Endothelial cell of umbilical vein (primary cell): ENCODE measurements around the gene DAB1. TPM values are rescaled to one million over a fixed set of nuclear protein-coding genes. Genes with fewer than 3 reads are reported as not detected.

Source experiments
- BruUV-seq: library from RNA; stranded (reverse); fragments of 400-500 nt; replicated peaks from 2 replicates; lab custom pipeline; 2021; lab: Mats Ljungman, UMichigan
- CTCF ChIA-PET: fragments of 300-600, 350-600 bp; sonication (Branson Sonifier 250); formaldehyde crosslinking; loops from one replicate; lab custom pipeline; 2021; ENCODE audit warnings: antibody characterized with exemption, inconsistent platforms; lab: Charles Lee
- POLR2A ChIA-PET: fragments of 300-600, 350-600 bp; sonication (Branson Sonifier 250); formaldehyde crosslinking; loops from one replicate; lab custom pipeline; 2021; ENCODE audit warnings: antibody characterized with exemption, inconsistent platforms; lab: Charles Lee
- DNase-seq: peaks from one replicate; pipeline ENCODE4 v3.0.0-alpha.2; 2011; ENCODE audit warnings: low read depth, low spot score
- FAIRE-seq: peaks from 2 replicates; lab custom pipeline; 2011; peaks lifted over from hg19 to GRCh38; lab: Jason Lieb, UNC
- H2AFZ ChIP-seq: 2 replicates; pipeline ENCODE4 v1.6.0; 2012; ENCODE audit warnings: low read depth, low read length, control low read depth, inconsistent platforms
- H3K27ac ChIP-seq: 2 replicates; pipeline ENCODE4 v1.5.1; 2011; ENCODE audit warnings: low read depth, mild to moderate bottlenecking, control low read depth, low read length, moderate library complexity; ENCODE audit not compliant: insufficient read depth
- H3K27me3 ChIP-seq, 2 experiments: 2 replicates each; pipeline versions ENCODE4 v1.6.0 to v1.6.1; 2011; ENCODE audit warnings: low read length in 2 of 2, mixed read lengths in 1 of 2; ENCODE audit not compliant: control insufficient read depth in 2 of 2, insufficient read depth in 2 of 2
- H3K36me3 ChIP-seq, 2 experiments: 2 replicates in 1 of 2; 3 replicates in 1 of 2; pipeline ENCODE4 v1.5.1; 2011; ENCODE audit warnings: low read length in 2 of 2, mild to moderate bottlenecking in 1 of 2, moderate library complexity in 1 of 2; ENCODE audit not compliant: control insufficient read depth in 2 of 2, insufficient read depth in 2 of 2; ENCODE audit errors: extremely low read depth in 1 of 2
- H3K4me1 ChIP-seq: 3 replicates; pipeline ENCODE4 v1.5.1; 2011; ENCODE audit warnings: mild to moderate bottlenecking, low read length; ENCODE audit not compliant: control insufficient read depth, insufficient read depth; ENCODE audit errors: extremely low read depth
- H3K4me2 ChIP-seq: 2 replicates; pipeline ENCODE4 v1.6.1; 2011; ENCODE audit warnings: low read length, control low read depth, mixed read lengths; ENCODE audit not compliant: insufficient read depth
- H3K4me3 ChIP-seq, 3 experiments: fragments of 200-600 bp in 1 of 3; sonication (generic), shearing (Covaris generic) in 1 of 3; replicated peaks in 1 of 3; 2 replicates each; pipeline ENCODE4 v1.5.1; 2011 to 2016; ENCODE audit warnings: control low read depth in 3 of 3, low read length in 3 of 3, mild to moderate bottlenecking in 2 of 3, inconsistent platforms in 1 of 3, low read depth in 1 of 3, moderate library complexity in 1 of 3; ENCODE audit not compliant: insufficient read depth in 1 of 3
- H3K79me2 ChIP-seq: 2 replicates; pipeline ENCODE4 v1.6.0; 2012; ENCODE audit warnings: low read length, inconsistent platforms; ENCODE audit not compliant: control insufficient read depth, insufficient read depth
- H3K9ac ChIP-seq: replicated peaks from 2 replicates; pipeline ENCODE3; 2011; ENCODE audit warnings: low read length, control low read depth; ENCODE audit not compliant: insufficient read depth; ENCODE audit errors: extremely low read depth
- H3K9me1 ChIP-seq: replicated peaks from 3 replicates; pipeline ENCODE4 v1.6.0; 2011; ENCODE audit warnings: mild to moderate bottlenecking, low read length; ENCODE audit not compliant: control insufficient read depth, insufficient read depth; ENCODE audit errors: extremely low read depth
- H3K9me3 ChIP-seq: replicated peaks from 2 replicates; pipeline ENCODE4 v1.5.1; 2012; ENCODE audit warnings: low read length, inconsistent platforms; ENCODE audit not compliant: control insufficient read depth, insufficient read depth
- H4K20me1 ChIP-seq: replicated peaks from 2 replicates; pipeline ENCODE3; 2011; ENCODE audit warnings: mild to moderate bottlenecking, low read length; ENCODE audit not compliant: control insufficient read depth, insufficient read depth; ENCODE audit errors: extremely low read depth
- CTCF ChIP-seq, 2 donors: IDR thresholded peaks; 1 replicate in 1 of 2; 2 replicates in 1 of 2; pipeline ENCODE4 v1.5.1; 2011; ENCODE audit warnings: low read length in 2 of 2, mild to moderate bottlenecking in 2 of 2, moderate library complexity in 2 of 2, control low read depth in 1 of 2, inconsistent platforms in 1 of 2, low read depth in 1 of 2; ENCODE audit not compliant: insufficient read depth in 1 of 2; ENCODE audit errors: extremely low read depth in 1 of 2
- EZH2 ChIP-seq: IDR thresholded peaks from 2 replicates; pipeline ENCODE4 v1.6.1; 2012; ENCODE audit warnings: borderline replicate concordance, low read depth, mild to moderate bottlenecking, moderate library complexity, low read length, inconsistent platforms; ENCODE audit not compliant: severe bottlenecking
- FOS ChIP-seq: IDR thresholded peaks from 2 replicates; pipeline ENCODE4 v1.6.1; 2011; ENCODE audit warnings: mild to moderate bottlenecking, low read length, moderate library complexity, borderline replicate concordance; ENCODE audit not compliant: insufficient read depth
- GATA2 ChIP-seq: IDR thresholded peaks from 2 replicates; pipeline ENCODE4 v1.7.0; 2011; ENCODE audit warnings: low read depth, mild to moderate bottlenecking, moderate library complexity, mixed read lengths, low read length; ENCODE audit not compliant: insufficient read length, insufficient read depth
- JUN ChIP-seq: IDR thresholded peaks from 2 replicates; pipeline ENCODE4 v1.6.1; 2011; ENCODE audit warnings: borderline replicate concordance, low read depth; ENCODE audit not compliant: insufficient read length, insufficient read depth
- MAX ChIP-seq: IDR thresholded peaks from 2 replicates; pipeline ENCODE4 v1.6.1; 2011; ENCODE audit not compliant: insufficient read depth, insufficient read length
- POLR2AphosphoS5 ChIP-seq: IDR thresholded peaks from 2 replicates; pipeline ENCODE4 v1.6.1; 2012; ENCODE audit warnings: low read depth, mild to moderate bottlenecking, control low read depth, low read length, moderate library complexity; ENCODE audit not compliant: insufficient read depth
- dilution Hi-C: fragments of 300-500 bp; cut with MboI; formaldehyde crosslinking; loops from one replicate; pipeline ENCODE4 v1.15.0; 2019; ENCODE audit warnings: low sequenced_read_pairs; ENCODE audit not compliant: extremely low pct_ligation_motif_present
- intact Hi-C: fragments of 100-400 bp; cut with micrococcal nuclease; formaldehyde crosslinking; loops from one replicate; pipeline ENCODE4 v1.10.0; 2022
- polyA plus RNA-seq, 4 experiments: library from polyadenylated mRNA; depleted of rRNA in 3 of 4; stranded (reverse) in 3 of 4; unstranded in 1 of 4; fragments of >200 nt; gene quantifications; 2 replicates each; pipeline versions ENCODE4 v1.2.1 to v1.2.3, GENCODE V29; 2011 to 2012; ENCODE audit warnings: missing spikeins in 1 of 4
- total RNA-seq: library from RNA; stranded (reverse); gene quantifications from 2 replicates; pipeline ENCODE4 v1.2.3, GENCODE V29; 2021

Gene DAB1
- total and polyA plus RNA-seq, 2 donors (not counting 3 experiments of a cell fraction or from before 2014, with no cell fraction given) = not detected

GRCh38 chr1:56967900-56968832 lies 455.7 kb downstream of the DAB1 start:
- no peak overlapping the region for H3K9ac ChIP-seq
- no peak for TF ChIP-seq POLR2AphosphoS5
- no peak for TF ChIP-seq FOS
- no peak for TF ChIP-seq GATA2
- no peak for TF ChIP-seq EZH2
- no peak for TF ChIP-seq JUN
- TF ChIP-seq CTCF (IDR thresholded peaks at IDR 0.05; ENCODE audit: extremely low read depth in 1 of 2, insufficient read depth in 1 of 2, low read depth in 1 of 2, low read length in 2 of 2) = peak; percentile 37 to 56
- TF ChIP-seq MAX = no peak
- no peak for FAIRE-seq
- dilution Hi-C loops (no loop called here), intact Hi-C loops (loop anchor here (1.0 to 5.0 kb wide), 2 partner anchors 136 to 1579 kb away; partner anchors contain the start of gene OMA1)
- ChIA-PET POLR2A (interaction anchor here (0.6 kb wide), 1 partner anchor 1189 kb away, joined by 3 read pairs; no protein-coding TSS in a partner anchor), CTCF (interaction anchor here (0.9 kb wide), 1 partner anchor 136 kb away, joined by 5 read pairs; no protein-coding TSS in a partner anchor)
- no peak overlapping the region for H2AFZ ChIP-seq
- no peaks in the 10 kb centered on the region for H3K9me3 ChIP-seq
- H3K9me1 ChIP-seq = no peaks in the 10 kb centered on the region
- H3K4me3 ChIP-seq = no peak overlapping the region
- no peaks in the 10 kb centered on the region for H4K20me1 ChIP-seq
- peak; percentile 6 for DNase-seq
- H3K4me2 ChIP-seq = no peak overlapping the region
- no peak overlapping the region for H3K27ac ChIP-seq
- no peaks in the 10 kb centered on the region for H3K4me1 ChIP-seq
- BruUV-seq = no TSS peak
- no peaks in the 10 kb centered on the region for H3K36me3 ChIP-seq
- no peaks in the 10 kb centered on the region for H3K27me3 ChIP-seq
- H3K79me2 ChIP-seq = no peaks in the 10 kb centered on the region
